ENCODE results near the gene XPR1.

GRCh38 chr1:180814258-180814657 lies 182.4 kb downstream of the XPR1 start:
- TF ChIP-seq CTCF (IDR thresholded peaks at IDR 0.05; ENCODE audit: low read depth, low read length) (no peak), EZH2phosphoT487 (IDR thresholded peaks at IDR 0.05; ENCODE audit: low read depth) (no peak)
